Neural crest cell (in vitro differentiated cells): ENCODE data around the gene RPL32. TPM values are rescaled to one million over a fixed set of nuclear protein-coding genes. Genes with fewer than 3 reads are reported as not detected.

Experiments
- DNase-seq: peaks from one replicate; pipeline ENCODE4 v3.0.0; 2021; ENCODE audit warnings: low read depth, mixed read lengths, low spot score
- H3K27ac Mint-ChIP-seq: one replicate; pipeline ENCODE4 v1.8.0; 2021; ENCODE audit warnings: mild to moderate bottlenecking, mixed read lengths; ENCODE audit not compliant: unreplicated experiment
- H3K27me3 Mint-ChIP-seq: 2 replicates; pipeline ENCODE4 v1.8.0; 2021; ENCODE audit warnings: low read depth, mild to moderate bottlenecking, mixed read lengths
- H3K36me3 Mint-ChIP-seq: 2 replicates; pipeline ENCODE4 v1.8.0; 2021; ENCODE audit warnings: low read depth, mild to moderate bottlenecking, mixed read lengths
- H3K4me1 Mint-ChIP-seq: 2 replicates; pipeline ENCODE4 v1.8.0; 2021; ENCODE audit warnings: mixed read lengths
- H3K4me3 Mint-ChIP-seq: one replicate; pipeline ENCODE4 v1.8.0; 2021; ENCODE audit warnings: mild to moderate bottlenecking, mixed read lengths
- H3K9me3 Mint-ChIP-seq: 2 replicates; pipeline ENCODE4 v1.8.0; 2021; ENCODE audit warnings: mixed read lengths
- total RNA-seq: library from RNA; stranded (reverse); gene quantifications from 2 replicates; pipeline ENCODE4 v1.2.1, GENCODE V29; 2021
- TF ChIP-seq, protein P1 (sequence below): fragments of 200-600 bp; sonication (generic); conservative IDR thresholded peaks from 2 replicates; pipeline ENCODE4 v1.5.0; 2021; ENCODE audit warnings: antibody characterized with exemption, mild to moderate bottlenecking

Gene RPL32
- total RNA-seq, 1 donor from 2014 or later, result 1,918 TPM

DNA sequence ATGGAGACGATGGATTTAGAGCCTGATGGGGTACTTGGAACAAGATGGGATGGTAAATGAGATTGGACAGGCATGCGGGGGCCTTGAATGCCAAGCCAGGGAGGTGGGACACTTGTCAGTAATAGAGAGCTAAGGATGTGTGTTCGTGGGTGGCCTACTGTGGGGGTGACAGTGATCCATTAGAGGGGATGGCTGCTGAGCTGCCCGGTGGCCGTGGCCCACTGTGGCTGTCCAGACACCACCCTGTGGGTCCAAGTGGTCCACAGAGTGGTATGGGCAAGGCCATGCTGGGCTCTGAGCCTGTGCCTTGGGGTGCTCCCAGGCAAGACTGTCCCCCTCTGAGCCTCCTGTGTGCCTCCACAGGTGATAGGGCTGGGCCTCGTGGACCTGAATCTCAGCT, 27.4 kb downstream of the RPL32 start:
- H3K27me3 Mint-ChIP-seq, result no peaks in the 10 kb centered on the region
- H3K36me3 Mint-ChIP-seq, result no peaks in the 10 kb centered on the region
- DNase-seq, result no peak
- TF ChIP-seq, protein P1, sequence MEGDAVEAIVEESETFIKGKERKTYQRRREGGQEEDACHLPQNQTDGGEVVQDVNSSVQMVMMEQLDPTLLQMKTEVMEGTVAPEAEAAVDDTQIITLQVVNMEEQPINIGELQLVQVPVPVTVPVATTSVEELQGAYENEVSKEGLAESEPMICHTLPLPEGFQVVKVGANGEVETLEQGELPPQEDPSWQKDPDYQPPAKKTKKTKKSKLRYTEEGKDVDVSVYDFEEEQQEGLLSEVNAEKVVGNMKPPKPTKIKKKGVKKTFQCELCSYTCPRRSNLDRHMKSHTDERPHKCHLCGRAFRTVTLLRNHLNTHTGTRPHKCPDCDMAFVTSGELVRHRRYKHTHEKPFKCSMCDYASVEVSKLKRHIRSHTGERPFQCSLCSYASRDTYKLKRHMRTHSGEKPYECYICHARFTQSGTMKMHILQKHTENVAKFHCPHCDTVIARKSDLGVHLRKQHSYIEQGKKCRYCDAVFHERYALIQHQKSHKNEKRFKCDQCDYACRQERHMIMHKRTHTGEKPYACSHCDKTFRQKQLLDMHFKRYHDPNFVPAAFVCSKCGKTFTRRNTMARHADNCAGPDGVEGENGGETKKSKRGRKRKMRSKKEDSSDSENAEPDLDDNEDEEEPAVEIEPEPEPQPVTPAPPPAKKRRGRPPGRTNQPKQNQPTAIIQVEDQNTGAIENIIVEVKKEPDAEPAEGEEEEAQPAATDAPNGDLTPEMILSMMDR, result no peak
- H3K9me3 Mint-ChIP-seq, result no peaks in the 10 kb centered on the region
- H3K27ac Mint-ChIP-seq, result no peak overlapping the region
- peaks cover 13% of the 10 kb centered on the region for H3K4me1 Mint-ChIP-seq
- H3K4me3 Mint-ChIP-seq, result no peak overlapping the region

DNA sequence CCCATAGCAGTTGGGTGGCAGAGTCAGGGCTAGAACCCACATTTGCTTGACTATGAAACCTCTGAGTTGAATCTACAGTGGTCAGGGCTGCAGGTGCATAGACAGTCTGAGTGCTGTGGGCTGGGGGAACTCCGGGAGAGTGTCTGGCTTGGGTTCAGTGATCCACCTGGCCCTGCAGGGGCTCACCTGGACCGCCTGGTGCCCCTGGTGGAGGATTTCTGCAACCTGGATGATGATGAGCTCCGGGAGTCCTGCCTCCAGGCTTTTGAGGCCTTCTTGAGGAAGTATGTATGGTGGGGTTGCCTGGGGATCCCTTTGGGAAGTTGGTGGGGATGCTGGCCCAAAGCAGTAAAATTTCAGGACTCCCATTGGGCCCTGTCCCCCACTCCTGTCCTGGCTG, 28.6 kb downstream of the RPL32 start:
- H3K36me3 Mint-ChIP-seq, result no peaks in the 10 kb centered on the region
- peaks cover 13% of the 10 kb centered on the region for H3K4me1 Mint-ChIP-seq
- no peak for DNase-seq
- TF ChIP-seq, protein P1, result no peak
- no peak overlapping the region for H3K27ac Mint-ChIP-seq
- no peak overlapping the region for H3K4me3 Mint-ChIP-seq
- H3K9me3 Mint-ChIP-seq, result no peaks in the 10 kb centered on the region
- no peaks in the 10 kb centered on the region for H3K27me3 Mint-ChIP-seq

DNA sequence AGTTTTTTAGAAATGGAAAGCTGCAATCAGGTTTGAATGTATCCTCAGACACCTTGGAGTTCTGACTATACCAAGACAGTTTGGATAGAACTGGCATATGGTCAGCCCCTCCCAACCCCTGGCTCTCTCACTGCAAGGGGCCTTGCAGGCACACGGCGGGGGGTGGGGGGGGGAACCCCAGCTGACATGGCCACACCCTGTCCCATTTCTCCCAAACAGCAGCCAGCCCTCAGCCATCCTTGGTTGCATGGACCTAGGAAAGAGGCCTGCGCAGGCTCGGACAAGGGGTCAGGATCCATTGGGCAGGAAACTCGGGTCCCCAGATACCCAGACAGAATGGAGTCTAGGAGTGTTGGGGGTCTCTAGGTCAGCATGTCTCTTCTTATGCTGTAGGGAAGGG, 30.4 kb downstream of the RPL32 start:
- Mint-ChIP-seq H3K27ac (no peak overlapping the region), H3K9me3 (no peaks in the 10 kb centered on the region), H3K36me3 (no peaks in the 10 kb centered on the region), H3K27me3 (no peaks in the 10 kb centered on the region), H3K4me3 (peak overlapping the region; percentile 64), H3K4me1 (peaks cover 13% of the 10 kb centered on the region)
- TF ChIP-seq, protein P1, result no peak
- DNase-seq, result no peak

GRCh38 chr3:12810013-12810780, 31.2 kb downstream of the RPL32 start:
- peak; percentile 98 for DNase-seq
- H3K9me3 Mint-ChIP-seq, result no peaks in the 10 kb centered on the region
- peak overlapping the region; percentile 62 for H3K27ac Mint-ChIP-seq
- TF ChIP-seq, protein P1, result peak; percentile 91
- peaks cover 13% of the 10 kb centered on the region for H3K4me1 Mint-ChIP-seq
- peak overlapping the region; percentile 64 for H3K4me3 Mint-ChIP-seq
- H3K36me3 Mint-ChIP-seq, result no peaks in the 10 kb centered on the region
- no peaks in the 10 kb centered on the region for H3K27me3 Mint-ChIP-seq

GRCh38 chr3:12809435-12809834, 31.9 kb downstream of the RPL32 start:
- H3K27ac Mint-ChIP-seq, result no peak overlapping the region
- peaks cover 3% of the 10 kb centered on the region for H3K36me3 Mint-ChIP-seq
- H3K4me3 Mint-ChIP-seq, result peak overlapping the region; percentile 56
- no peaks in the 10 kb centered on the region for H3K9me3 Mint-ChIP-seq
- no peak for DNase-seq
- TF ChIP-seq, protein P1, result no peak
- no peaks in the 10 kb centered on the region for H3K27me3 Mint-ChIP-seq
- H3K4me1 Mint-ChIP-seq, result peaks cover 13% of the 10 kb centered on the region
